Endothelial cell of umbilical vein (primary cell): ENCODE measurements around the gene PHLDB2.

Experiments used
- CTCF ChIP-seq, 2 donors: IDR thresholded peaks; 1 replicate in 1 of 2; 2 replicates in 1 of 2; pipeline ENCODE4 v1.5.1; 2011; ENCODE audit warnings: low read length in 2 of 2, mild to moderate bottlenecking in 2 of 2, moderate library complexity in 2 of 2, control low read depth in 1 of 2, inconsistent platforms in 1 of 2, low read depth in 1 of 2; ENCODE audit not compliant: insufficient read depth in 1 of 2; ENCODE audit errors: extremely low read depth in 1 of 2
- EZH2 ChIP-seq: IDR thresholded peaks from 2 replicates; pipeline ENCODE4 v1.6.1; 2012; ENCODE audit warnings: borderline replicate concordance, low read depth, mild to moderate bottlenecking, moderate library complexity, low read length, inconsistent platforms; ENCODE audit not compliant: severe bottlenecking
- FOS ChIP-seq: IDR thresholded peaks from 2 replicates; pipeline ENCODE4 v1.6.1; 2011; ENCODE audit warnings: mild to moderate bottlenecking, low read length, moderate library complexity, borderline replicate concordance; ENCODE audit not compliant: insufficient read depth
- JUN ChIP-seq: IDR thresholded peaks from 2 replicates; pipeline ENCODE4 v1.6.1; 2011; ENCODE audit warnings: borderline replicate concordance, low read depth; ENCODE audit not compliant: insufficient read length, insufficient read depth
- POLR2A ChIP-seq: IDR thresholded peaks from 2 replicates; pipeline ENCODE4 v1.6.1; 2012; ENCODE audit warnings: low read depth, mild to moderate bottlenecking, control low read depth, low read length
- POLR2AphosphoS5 ChIP-seq: IDR thresholded peaks from 2 replicates; pipeline ENCODE4 v1.6.1; 2012; ENCODE audit warnings: low read depth, mild to moderate bottlenecking, control low read depth, low read length, moderate library complexity; ENCODE audit not compliant: insufficient read depth

GRCh38 chr3:111984636-111985298 is 125.7 kb downstream of the PHLDB2 start:
- TF ChIP-seq EZH2 (no peak), CTCF (IDR thresholded peaks at IDR 0.05; ENCODE audit: extremely low read depth in 1 of 2, insufficient read depth in 1 of 2, low read depth in 1 of 2, low read length in 2 of 2) (no peak), POLR2A (no peak), FOS (no peak), POLR2AphosphoS5 (no peak), JUN (no peak)
